CD4-positive, alpha-beta memory T cell (primary cell): ENCODE results near the gene ENGASE. TPM values are rescaled to one million over a fixed set of nuclear protein-coding genes. Genes with fewer than 3 reads are reported as not detected.

ENCODE experiments used
- CTCF ChIA-PET: fragments of 350-600 bp; sonication (Branson Sonifier 250); formaldehyde crosslinking; loops from one replicate; lab custom pipeline; 2021; ENCODE audit warnings: inconsistent platforms; ENCODE audit not compliant: partially characterized antibody; lab: Charles Lee
- POLR2A ChIA-PET: fragments of 350-600 bp; sonication (Branson Sonifier 250); formaldehyde crosslinking; loops from one replicate; lab custom pipeline; 2021; ENCODE audit not compliant: partially characterized antibody; lab: Charles Lee
- DNase-seq, 5 donors: peaks; one replicate each; pipeline versions ENCODE4 v3.0.0 to v3.0.0-alpha.2; 2020 to 2022; ENCODE audit warnings: mixed read lengths in 1 of 5
- H3K27ac ChIP-seq: one replicate; pipeline ENCODE4 v1.7.0; 2013; ENCODE audit warnings: low read depth, low read length
- H3K27me3 ChIP-seq: 2 replicates; pipeline ENCODE4 v1.7.0; 2013; ENCODE audit warnings: mild to moderate bottlenecking, low read length, moderate library complexity; ENCODE audit not compliant: insufficient read depth
- H3K36me3 ChIP-seq: 2 replicates; pipeline ENCODE4 v1.7.0; 2013; ENCODE audit warnings: mild to moderate bottlenecking, low read length, moderate library complexity; ENCODE audit not compliant: insufficient read depth
- H3K4me1 ChIP-seq: 2 replicates; pipeline ENCODE4 v1.7.0; 2013; ENCODE audit warnings: mild to moderate bottlenecking, low read length, moderate library complexity; ENCODE audit not compliant: insufficient read depth
- H3K4me3 ChIP-seq, 2 donors: one replicate each; pipeline ENCODE4 v1.7.0; 2013; ENCODE audit warnings: low read length in 2 of 2, mild to moderate bottlenecking in 1 of 2
- H3K9me3 ChIP-seq, 2 donors: one replicate each; pipeline ENCODE4 v1.7.0; 2013; ENCODE audit warnings: low read length in 2 of 2, control low read depth in 1 of 2; ENCODE audit not compliant: control insufficient read depth in 1 of 2
- H3K27ac Mint-ChIP-seq, 7 donors: one replicate each; pipeline ENCODE4 v1.8.0; 2020 to 2021; ENCODE audit warnings: mixed read lengths in 7 of 7, mild to moderate bottlenecking in 6 of 7, inconsistent platforms in 3 of 7, moderate library complexity in 3 of 7
- H3K27me3 Mint-ChIP-seq, 2 donors: one replicate each; pipeline ENCODE4 v1.8.0; 2020 to 2021; ENCODE audit warnings: mixed read lengths in 2 of 2
- H3K36me3 Mint-ChIP-seq, 2 donors: one replicate each; pipeline ENCODE4 v1.8.0; 2020 to 2021; ENCODE audit warnings: mixed read lengths in 2 of 2, inconsistent platforms in 1 of 2, mild to moderate bottlenecking in 1 of 2
- H3K4me1 Mint-ChIP-seq, 4 donors: one replicate each; pipeline ENCODE4 v1.8.0; 2020 to 2021; ENCODE audit warnings: mixed read lengths in 4 of 4, mild to moderate bottlenecking in 1 of 4
- H3K4me3 Mint-ChIP-seq, 8 donors: one replicate each; pipeline ENCODE4 v1.8.0; 2020 to 2021; ENCODE audit warnings: mixed read lengths in 8 of 8, mild to moderate bottlenecking in 7 of 8, moderate library complexity in 6 of 8, inconsistent platforms in 3 of 8
- H3K9me3 Mint-ChIP-seq, 8 donors: one replicate each; pipeline ENCODE4 v1.8.0; 2020 to 2021; ENCODE audit warnings: mixed read lengths in 8 of 8, mild to moderate bottlenecking in 5 of 8, inconsistent platforms in 3 of 8, moderate library complexity in 1 of 8
- intact Hi-C: fragments of 100-400 bp; cut with micrococcal nuclease; formaldehyde crosslinking; loops from one replicate; pipeline ENCODE4 v1.15.1; 2023
- polyA plus RNA-seq, 2 donors: library from polyadenylated mRNA; unstranded; fragments of 300-500 nt; fragmentation: Illumina TruSeq; gene quantifications; one replicate each; pipeline ENCODE4 v1.2.3, GENCODE V29; 2021
- total RNA-seq, 2 experiments: library from RNA; stranded (reverse); gene quantifications; one replicate each; pipeline ENCODE4 v1.2.3, GENCODE V29; 2021

Gene ENGASE
- total and polyA plus RNA-seq, 4 experiments from 2014 or later: 2.7 to 150 (median 75.8) TPM

DNA sequence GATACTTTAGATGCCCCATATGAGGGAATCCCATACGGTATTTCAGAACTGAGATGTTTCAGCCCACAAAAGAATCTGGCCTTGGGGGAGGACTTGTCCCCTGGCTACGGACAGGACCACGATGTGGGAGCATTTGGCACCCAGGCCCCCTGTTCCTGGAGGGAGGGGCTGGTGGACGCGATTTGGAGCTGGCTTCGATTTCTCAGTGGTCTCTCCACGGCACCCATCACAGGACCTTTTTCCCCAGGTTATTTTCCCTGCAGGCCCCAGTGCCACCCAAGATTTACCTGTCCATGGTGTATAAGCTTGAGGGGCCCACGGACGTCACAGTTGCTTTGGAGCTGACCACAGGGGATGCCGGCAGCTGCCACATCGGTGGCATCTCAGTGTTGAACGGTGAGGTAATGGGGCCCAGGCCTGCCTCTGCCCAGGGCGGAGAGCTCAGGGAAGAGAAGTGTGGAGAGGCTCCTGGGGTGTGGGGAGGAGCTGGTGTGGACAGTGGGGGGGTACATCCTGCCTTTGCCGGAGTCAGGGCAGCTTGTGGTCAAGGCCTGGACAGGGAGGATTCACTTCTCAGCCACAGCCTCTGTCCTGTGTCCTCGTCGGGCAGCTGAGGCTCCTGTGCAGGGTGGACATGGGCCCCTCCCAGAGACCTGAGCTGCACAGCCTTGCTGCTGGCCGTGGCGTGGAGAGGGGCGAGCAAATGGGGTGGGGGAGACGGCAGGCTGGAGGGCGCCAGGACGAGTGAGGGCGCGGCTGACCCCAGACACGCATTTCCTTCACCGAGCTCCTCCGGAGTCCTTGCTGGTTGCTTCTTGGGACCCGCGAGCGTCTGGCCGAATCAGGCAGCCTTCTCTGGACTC, 9.9 kb downstream of the ENGASE start:
- DNase-seq: no peak
- H3K9me3 ChIP-seq: no peaks in the 10 kb centered on the region
- CTCF ChIA-PET: interaction anchor here (1.0 to 5.9 kb wide), 9 partner anchors 9 to 307 kb away, joined by 3 to 58 read pairs (median 4); partner anchors contain the start of gene ENGASE
- peaks cover 0 to 10% (median 0%) of the 10 kb centered on the region in 4 donors for H3K4me1 Mint-ChIP-seq
- H3K27ac ChIP-seq: no peak overlapping the region
- H3K27ac Mint-ChIP-seq: no peak overlapping the region
- no peak overlapping the region for H3K4me3 Mint-ChIP-seq
- intact Hi-C loops: no loop called here
- H3K4me3 ChIP-seq: no peak overlapping the region
- no peaks in the 10 kb centered on the region for H3K27me3 ChIP-seq
- peaks cover 0 to 2% (median 0%) of the 10 kb centered on the region in 8 donors for H3K9me3 Mint-ChIP-seq
- no peaks in the 10 kb centered on the region for H3K4me1 ChIP-seq
- H3K36me3 ChIP-seq: peaks cover 15% of the 10 kb centered on the region
- POLR2A ChIA-PET: interaction anchor here (0.5 to 1.1 kb wide), 2 partner anchors 9 to 10 kb away, joined by 3 to 5 read pairs; partner anchors contain the start of gene ENGASE
- peaks cover 22 to 36% of the 10 kb centered on the region in 2 donors for H3K36me3 Mint-ChIP-seq
- H3K27me3 Mint-ChIP-seq: no peaks in the 10 kb centered on the region

DNA sequence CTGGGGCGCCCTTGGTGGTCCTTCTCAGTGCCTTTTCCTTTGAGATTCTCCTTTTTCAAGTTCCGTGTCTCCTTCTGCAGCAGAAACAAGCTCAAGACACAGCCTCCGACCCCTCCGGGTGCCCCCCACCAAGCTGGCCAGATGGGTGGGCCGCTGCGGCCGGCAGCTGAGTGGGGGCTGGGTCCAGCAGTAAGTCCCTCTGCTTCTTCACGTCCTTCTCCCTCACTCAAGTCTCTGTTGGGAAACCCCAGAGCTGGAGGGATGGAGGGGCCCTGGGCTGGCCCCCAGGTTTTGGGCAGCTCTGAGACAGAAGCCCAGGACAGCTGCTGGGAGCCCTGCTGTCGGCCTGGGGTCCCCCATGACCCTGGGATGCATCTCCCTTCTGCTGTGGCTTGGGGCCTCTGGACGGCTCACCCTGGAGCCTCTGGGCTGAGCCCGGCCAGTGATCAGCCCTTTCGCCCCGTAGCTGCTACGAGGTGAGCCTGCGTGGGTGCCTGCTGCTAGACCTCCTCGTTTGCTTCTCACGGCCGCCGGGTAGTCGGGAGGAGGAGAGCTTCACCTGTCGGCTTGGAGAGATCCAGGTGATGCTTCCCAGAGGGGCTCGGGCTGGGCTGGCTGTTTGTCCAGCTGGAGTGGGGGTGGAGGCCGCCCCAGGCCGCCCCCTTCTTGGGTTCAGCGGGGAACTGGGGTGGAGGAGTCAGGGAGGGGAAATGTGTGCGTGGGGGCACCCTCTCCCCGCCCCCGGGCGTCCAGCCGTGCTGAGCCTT, 10.7 kb downstream of the ENGASE start:
- ChIA-PET CTCF (interaction anchor here (1.0 to 5.9 kb wide), 8 partner anchors 8 to 307 kb away, joined by 3 to 58 read pairs (median 4); partner anchors contain the start of gene ENGASE), POLR2A (interaction anchor here (1.1 kb wide), 1 partner anchor 11 kb away, joined by 3 read pairs; the partner anchor contains the start of gene ENGASE)
- Histone ChIP-seq H3K36me3 (peaks cover 9% of the 10 kb centered on the region), H3K4me1 (no peaks in the 10 kb centered on the region), H3K27me3 (no peaks in the 10 kb centered on the region), H3K4me3 (no peak overlapping the region), H3K9me3 (no peaks in the 10 kb centered on the region), H3K27ac (no peak overlapping the region)
- Mint-ChIP-seq H3K4me1 (peaks cover 0 to 4% (median 0%) of the 10 kb centered on the region in 4 donors), H3K9me3 (peaks cover 0 to 2% (median 0%) of the 10 kb centered on the region in 8 donors), H3K27me3 (no peaks in the 10 kb centered on the region), H3K27ac (no peak overlapping the region), H3K36me3 (peaks cover 13 to 28% of the 10 kb centered on the region in 2 donors), H3K4me3 (no peak overlapping the region)
- no peak for DNase-seq
- intact Hi-C loops: no loop called here

DNA sequence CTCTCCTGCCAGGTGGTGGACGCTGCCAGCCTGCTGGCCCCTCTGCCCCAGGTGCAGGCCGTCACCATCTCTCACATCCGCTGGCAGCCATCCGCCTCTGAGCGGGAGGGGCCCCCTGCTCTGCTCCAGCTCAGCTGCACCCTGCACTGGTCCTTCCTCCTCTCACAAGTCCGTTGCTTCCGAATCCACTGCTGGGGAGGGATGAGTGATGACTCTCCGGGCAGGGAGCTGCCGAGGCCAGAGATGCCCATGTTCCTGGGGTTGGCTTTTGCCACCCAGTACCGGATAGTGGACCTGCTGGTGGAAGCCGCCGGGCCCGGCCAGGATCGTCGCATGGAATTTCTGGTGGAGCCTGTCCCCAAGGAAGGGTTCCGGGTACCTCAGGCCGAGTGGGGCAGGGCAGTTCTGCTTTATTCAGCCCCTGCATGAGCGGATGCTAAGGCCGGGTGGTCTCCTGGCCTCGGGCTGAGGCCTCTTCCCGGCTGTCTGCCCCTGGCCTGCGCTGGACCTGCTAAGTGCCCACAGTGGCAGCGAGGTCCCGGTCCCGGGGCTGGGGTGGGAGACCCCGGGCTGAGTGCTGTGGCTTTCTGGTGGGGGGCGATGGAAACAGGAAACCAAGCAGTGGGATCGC, 11.4 kb downstream of the ENGASE start:
- no peak overlapping the region for H3K27ac Mint-ChIP-seq
- no peak overlapping the region for H3K4me3 Mint-ChIP-seq
- no peak overlapping the region for H3K27ac ChIP-seq
- no peaks in the 10 kb centered on the region for H3K4me1 ChIP-seq
- ChIA-PET CTCF (interaction anchor here (1.0 to 5.9 kb wide), 8 partner anchors 9 to 306 kb away, joined by 3 to 58 read pairs (median 4); partner anchors contain the start of gene ENGASE), POLR2A (no interaction called here)
- H3K36me3 Mint-ChIP-seq: peaks cover 6 to 22% of the 10 kb centered on the region in 2 donors
- no peaks in the 10 kb centered on the region for H3K9me3 ChIP-seq
- H3K4me3 ChIP-seq: no peak overlapping the region
- no peaks in the 10 kb centered on the region for H3K27me3 Mint-ChIP-seq
- peaks cover 0 to 2% (median 0%) of the 10 kb centered on the region in 8 donors for H3K9me3 Mint-ChIP-seq
- DNase-seq: no peak
- no peaks in the 10 kb centered on the region for H3K4me1 Mint-ChIP-seq
- intact Hi-C loops: no loop called here
- peaks cover 4% of the 10 kb centered on the region for H3K36me3 ChIP-seq
- no peaks in the 10 kb centered on the region for H3K27me3 ChIP-seq

DNA sequence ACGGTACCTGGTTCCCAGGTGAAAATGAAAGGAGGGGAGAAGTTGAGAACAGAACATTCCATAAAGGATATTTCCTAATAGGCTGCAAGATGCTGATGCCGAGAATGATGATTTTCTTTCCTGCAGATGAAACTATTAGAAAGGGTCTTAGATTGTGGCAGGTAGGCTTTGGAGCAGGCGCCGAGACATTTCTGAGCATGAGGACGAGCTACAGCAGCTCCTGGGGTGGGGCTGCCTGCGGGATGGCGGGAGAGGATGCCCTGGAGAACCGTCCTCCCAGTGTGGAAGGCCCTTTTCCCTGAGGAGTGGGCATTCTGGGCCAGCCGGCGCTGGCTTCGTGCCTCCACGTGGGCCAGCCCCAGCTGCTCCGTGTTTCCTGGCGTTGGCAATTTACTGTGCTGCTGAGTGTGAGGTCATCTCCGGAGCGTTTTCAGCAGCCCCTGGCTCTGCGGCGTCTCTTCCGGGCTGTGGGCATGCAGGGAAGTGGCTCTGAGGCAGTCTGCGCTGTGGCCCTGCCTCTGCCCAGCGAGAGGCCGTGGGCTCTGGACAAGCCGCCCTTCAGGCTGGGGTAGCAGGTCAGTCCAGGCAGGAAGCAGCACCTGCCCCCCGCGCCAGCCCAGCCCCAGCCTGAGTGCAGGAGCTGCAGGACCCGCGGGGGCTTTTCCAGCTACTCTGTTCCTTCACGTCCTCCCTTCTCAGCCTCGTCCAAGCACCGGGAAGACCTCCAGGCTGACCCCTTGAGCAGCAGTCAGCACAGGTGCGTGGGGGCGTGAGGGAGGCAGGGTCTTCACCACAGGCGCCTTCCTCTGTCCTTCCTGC, 12.2 kb downstream of the ENGASE start:
- Mint-ChIP-seq H3K9me3 (peaks cover 0 to 2% (median 0%) of the 10 kb centered on the region in 8 donors), H3K27ac (no peak overlapping the region), H3K4me3 (no peak overlapping the region), H3K4me1 (no peaks in the 10 kb centered on the region), H3K27me3 (no peaks in the 10 kb centered on the region), H3K36me3 (peaks cover 2 to 16% of the 10 kb centered on the region in 2 donors)
- ChIA-PET POLR2A (interaction anchor here (1.0 kb wide), 1 partner anchor 17 kb away, joined by 3 read pairs; no protein-coding TSS in a partner anchor), CTCF (interaction anchor here (1.0 to 5.9 kb wide), 6 partner anchors 13 to 305 kb away, joined by 3 to 58 read pairs (median 7); no protein-coding TSS in a partner anchor)
- no peak overlapping the region for H3K4me3 ChIP-seq
- H3K4me1 ChIP-seq: no peaks in the 10 kb centered on the region
- peaks cover 4% of the 10 kb centered on the region for H3K36me3 ChIP-seq
- H3K27ac ChIP-seq: no peak overlapping the region
- no peak for DNase-seq
- H3K27me3 ChIP-seq: no peaks in the 10 kb centered on the region
- H3K9me3 ChIP-seq: no peaks in the 10 kb centered on the region
- intact Hi-C loops: loop anchor here (1.0 kb wide), 1 partner anchor 306 kb away; no protein-coding TSS in a partner anchor

DNA sequence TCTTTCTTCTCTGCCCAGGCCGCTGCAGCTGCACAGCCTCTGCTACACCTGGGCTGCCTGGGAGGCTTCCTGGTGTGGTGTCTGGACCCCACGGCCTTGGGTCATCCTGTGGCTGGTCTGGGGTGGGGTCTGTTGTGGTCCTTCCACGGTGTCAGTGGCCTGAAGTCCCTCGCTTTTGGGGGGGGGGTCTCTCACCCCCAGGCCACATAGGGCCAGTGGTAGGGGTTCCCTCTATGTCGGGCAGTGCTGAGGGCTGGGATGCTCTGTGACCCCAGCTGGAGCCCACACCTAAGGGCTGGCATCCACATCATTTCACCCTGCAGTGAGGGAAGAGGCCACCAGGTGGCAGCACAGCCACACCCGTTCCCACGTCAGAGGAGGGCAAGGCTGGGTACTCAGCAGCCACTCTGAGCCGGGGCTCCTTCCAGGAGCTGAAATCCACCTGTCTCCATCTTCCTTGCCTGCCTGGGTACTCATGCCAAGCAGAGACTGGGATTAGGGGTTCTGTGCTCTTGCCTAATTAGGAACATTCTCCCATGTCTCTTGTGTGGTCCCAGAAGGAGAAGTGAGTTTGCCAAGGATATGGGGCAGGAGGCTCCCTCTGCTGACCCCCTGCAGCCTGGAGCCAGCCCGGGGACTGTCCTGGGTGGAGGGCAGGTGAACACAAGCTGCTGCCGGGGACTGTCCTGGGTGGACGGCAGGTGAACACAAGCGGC, 13.0 kb downstream of the ENGASE start:
- Mint-ChIP-seq H3K4me1 (peaks cover 0 to 3% (median under 1%) of the 10 kb centered on the region in 4 donors), H3K27ac (no peak overlapping the region), H3K27me3 (peaks cover 4 to 5% of the 10 kb centered on the region in 2 donors), H3K36me3 (peaks cover 0 to 13% of the 10 kb centered on the region in 2 donors), H3K9me3 (peaks cover 0 to 2% (median 0%) of the 10 kb centered on the region in 8 donors), H3K4me3 (no peak overlapping the region)
- no peak overlapping the region for H3K4me3 ChIP-seq
- H3K27me3 ChIP-seq: no peaks in the 10 kb centered on the region
- peaks cover 4% of the 10 kb centered on the region for H3K36me3 ChIP-seq
- ChIA-PET CTCF (interaction anchor here (0.7 to 5.9 kb wide), 9 partner anchors 13 to 313 kb away, joined by 3 to 58 read pairs (median 6); no protein-coding TSS in a partner anchor), POLR2A (interaction anchor here (1.0 kb wide), 1 partner anchor 16 kb away, joined by 3 read pairs; no protein-coding TSS in a partner anchor)
- no peaks in the 10 kb centered on the region for H3K4me1 ChIP-seq
- intact Hi-C loops: loop anchor here (1.0 kb wide), 1 partner anchor 306 kb away; no protein-coding TSS in a partner anchor
- no peaks in the 10 kb centered on the region for H3K9me3 ChIP-seq
- DNase-seq: peak in 4 of 5 donors; percentile 61 to 70 (median 65)
- H3K27ac ChIP-seq: no peak overlapping the region
